H9 (cell line): ENCODE data around the gene TMEM39B. TPM values are rescaled to one million over a fixed set of nuclear protein-coding genes. Genes with fewer than 3 reads are reported as not detected.

ENCODE experiments used
- DNase-seq: peaks from one replicate; pipeline ENCODE4 v3.0.0-alpha.2; 2017
- H2AFZ ChIP-seq: one replicate; pipeline ENCODE4 v1.6.1; 2013; ENCODE audit warnings: mild to moderate bottlenecking, low read length, control low read depth, moderate library complexity
- H2AK5ac ChIP-seq: 2 replicates; pipeline ENCODE4 v1.6.1; 2013; ENCODE audit warnings: low read length, control low read depth, mixed read lengths; ENCODE audit not compliant: insufficient read length
- H2BK120ac ChIP-seq: one replicate; pipeline ENCODE4 v1.6.1; 2013; ENCODE audit warnings: low read depth, mild to moderate bottlenecking, low read length, control low read depth, inconsistent platforms; ENCODE audit not compliant: poor library complexity, severe bottlenecking
- H2BK12ac ChIP-seq: 2 replicates; pipeline ENCODE4 v1.6.1; 2013; ENCODE audit warnings: low read length, control low read depth, mixed read lengths, low read depth; ENCODE audit not compliant: insufficient read length
- H2BK15ac ChIP-seq: 2 replicates; pipeline ENCODE4 v1.6.1; 2013; ENCODE audit warnings: low read depth, low read length, control low read depth
- H2BK20ac ChIP-seq: one replicate; pipeline ENCODE4 v1.6.1; 2013; ENCODE audit warnings: low read depth, mild to moderate bottlenecking, low read length, control low read depth, inconsistent platforms; ENCODE audit not compliant: poor library complexity, severe bottlenecking
- H2BK5ac ChIP-seq: 2 replicates; pipeline ENCODE4 v1.6.1; 2013; ENCODE audit warnings: low read length, control low read depth, mixed read lengths; ENCODE audit not compliant: insufficient read length
- H3K14ac ChIP-seq: 2 replicates; pipeline ENCODE4 v1.6.1; 2013; ENCODE audit warnings: low read length, control low read depth; ENCODE audit not compliant: insufficient read depth
- H3K18ac ChIP-seq: 2 replicates; pipeline ENCODE4 v1.6.1; 2013; ENCODE audit warnings: low read depth, mild to moderate bottlenecking, mixed read lengths, low read length, control low read depth; ENCODE audit not compliant: insufficient read length
- H3K23ac ChIP-seq: 2 replicates; pipeline ENCODE4 v1.6.1; 2013; ENCODE audit warnings: low read length, control low read depth, mixed read lengths, low read depth; ENCODE audit not compliant: insufficient read length
- H3K23me2 ChIP-seq: 2 replicates; pipeline ENCODE4 v1.6.1; 2013; ENCODE audit warnings: low read depth, mild to moderate bottlenecking, mixed read lengths, low read length, control low read depth; ENCODE audit not compliant: insufficient read length, poor library complexity, severe bottlenecking
- H3K27ac ChIP-seq: 2 replicates; pipeline ENCODE4 v1.5.1; 2013; ENCODE audit warnings: low read length, control low read depth, mixed read lengths, low read depth; ENCODE audit not compliant: insufficient read length
- H3K27me3 ChIP-seq: 2 replicates; pipeline ENCODE4 v1.6.1; 2013; ENCODE audit warnings: low read length, control low read depth, inconsistent platforms; ENCODE audit not compliant: insufficient read depth
- H3K4ac ChIP-seq: 2 replicates; pipeline ENCODE4 v1.6.1; 2013; ENCODE audit warnings: low read depth, mild to moderate bottlenecking, control low read depth, inconsistent platforms, low read length, moderate library complexity
- H3K4me1 ChIP-seq: 2 replicates; pipeline ENCODE4 v1.6.1; 2013; ENCODE audit warnings: low read length, control low read depth, inconsistent platforms; ENCODE audit not compliant: insufficient read depth
- H3K4me2 ChIP-seq: 2 replicates; pipeline ENCODE4 v1.6.1; 2013; ENCODE audit warnings: low read length, control low read depth, mixed read lengths; ENCODE audit not compliant: insufficient read length, insufficient read depth
- H3K56ac ChIP-seq: 2 replicates; pipeline ENCODE4 v1.6.1; 2013; ENCODE audit warnings: low read depth, mild to moderate bottlenecking, mixed read lengths, low read length, control low read depth; ENCODE audit not compliant: insufficient read length
- H3K79me1 ChIP-seq: 2 replicates; pipeline ENCODE4 v1.6.1; 2013; ENCODE audit warnings: low read depth, mild to moderate bottlenecking, moderate library complexity, low read length, control low read depth, inconsistent platforms; ENCODE audit not compliant: insufficient read depth, poor library complexity, severe bottlenecking
- H3K79me2 ChIP-seq: 2 replicates; pipeline ENCODE4 v1.6.1; 2013; ENCODE audit warnings: low read length, control low read depth, inconsistent platforms; ENCODE audit not compliant: insufficient read depth
- H3K9ac ChIP-seq: 2 replicates; pipeline ENCODE4 v1.6.1; 2013; ENCODE audit warnings: low read length, control low read depth, mixed read lengths; ENCODE audit not compliant: insufficient read length; ENCODE audit errors: extremely low read depth
- H3K9me3 ChIP-seq: one replicate; pipeline ENCODE4 v1.6.1; 2013; ENCODE audit warnings: low read depth, low read length, inconsistent platforms; ENCODE audit not compliant: control insufficient read depth
- H3T11ph ChIP-seq: one replicate; pipeline ENCODE4 v1.6.1; 2013; ENCODE audit warnings: mild to moderate bottlenecking, low read length, control low read depth, inconsistent platforms
- H4K20me1 ChIP-seq: one replicate; pipeline ENCODE4 v1.6.1; 2013; ENCODE audit not compliant: control insufficient read depth, insufficient read length, insufficient read depth
- H4K5ac ChIP-seq: 2 replicates; pipeline ENCODE4 v1.6.1; 2013; ENCODE audit warnings: low read depth, mild to moderate bottlenecking, mixed read lengths, low read length, control low read depth; ENCODE audit not compliant: insufficient read length
- H4K8ac ChIP-seq: replicated peaks from 2 replicates; pipeline ENCODE4 v1.6.1; 2013; ENCODE audit warnings: low read length, control low read depth, mixed read lengths, low read depth; ENCODE audit not compliant: insufficient read length
- H4K91ac ChIP-seq: 2 replicates; pipeline ENCODE4 v1.6.1; 2013; ENCODE audit warnings: low read depth, mild to moderate bottlenecking, moderate library complexity, mixed read lengths, low read length, control low read depth; ENCODE audit not compliant: insufficient read length
- H3K27ac Mint-ChIP-seq, 3 experiments: 2 replicates in 2 of 3; 3 replicates in 1 of 3; pipeline ENCODE4 v1.8.0; 2020 to 2021; ENCODE audit warnings: mixed read lengths in 3 of 3, mild to moderate bottlenecking in 1 of 3, moderate library complexity in 1 of 3
- H3K27me3 Mint-ChIP-seq: 2 replicates; pipeline ENCODE4 v1.8.0; 2021; ENCODE audit warnings: low read depth, mild to moderate bottlenecking, moderate library complexity, mixed read lengths
- H3K36me3 Mint-ChIP-seq, 3 experiments: 2 replicates in 2 of 3; 3 replicates in 1 of 3; pipeline ENCODE4 v1.8.0; 2020 to 2021; ENCODE audit warnings: low read depth in 3 of 3, mixed read lengths in 3 of 3; ENCODE audit not compliant: insufficient read depth in 1 of 3
- H3K4me1 Mint-ChIP-seq, 2 experiments: 2 replicates each; pipeline ENCODE4 v1.8.0; 2020; ENCODE audit warnings: mixed read lengths in 2 of 2
- H3K4me3 Mint-ChIP-seq, 2 experiments: 2 replicates in 1 of 2; 3 replicates in 1 of 2; pipeline ENCODE4 v1.8.0; 2020 to 2021; ENCODE audit warnings: mild to moderate bottlenecking in 2 of 2, mixed read lengths in 2 of 2, moderate library complexity in 1 of 2
- H3K9me3 Mint-ChIP-seq, 2 experiments: 2 replicates in 1 of 2; 3 replicates in 1 of 2; pipeline ENCODE4 v1.8.0; 2020; ENCODE audit warnings: mild to moderate bottlenecking in 2 of 2, mixed read lengths in 2 of 2, moderate library complexity in 1 of 2
- CTCF ChIP-seq: fragments of 200-600 bp; sonication (generic); conservative IDR thresholded peaks from 3 replicates; pipeline ENCODE4 v1.8.0; 2021; ENCODE audit warnings: antibody characterized with exemption, mild to moderate bottlenecking
- WGBS: extraction: QIAGEN DNeasy Blood & Tissue Kit; methylation state at CpG from one replicate; pipeline ENCODE4 v1.1.7; 2013; ENCODE audit warnings: missing lambda C conversion rate, low lambda C conversion rate, mixed read lengths; ENCODE audit not compliant: insufficient read length; ENCODE audit errors: extremely low coverage; 5-methylcytosine and 5-hydroxymethylcytosine counted together
- total RNA-seq: library from RNA; stranded (reverse); gene quantifications from 2 replicates; pipeline ENCODE4 v1.2.1, GENCODE V29; 2021

TMEM39B gene
- total RNA-seq, 1 experiment from 2014 or later: 27.4 TPM

DNA sequence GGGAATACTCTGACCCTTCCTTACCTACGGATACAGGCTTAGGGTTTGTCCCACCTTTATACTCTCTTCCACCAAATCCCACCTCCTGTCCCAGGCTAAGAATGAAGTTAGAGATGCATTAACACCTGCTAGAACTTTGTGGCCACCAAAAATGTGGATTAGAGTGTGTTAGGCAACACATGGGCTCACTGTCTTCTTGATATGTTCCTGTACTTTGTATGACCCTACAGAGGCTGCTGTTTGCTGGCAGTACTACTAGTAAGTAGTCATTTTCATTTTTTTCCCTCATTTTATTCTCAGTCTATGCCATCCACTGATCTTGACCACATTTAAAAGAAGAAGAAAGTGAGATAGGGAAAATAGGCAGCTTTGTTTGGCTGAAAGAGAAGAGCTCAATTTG is 21.0 kb upstream of the TMEM39B start:
- H3T11ph ChIP-seq: no peak overlapping the region
- H4K20me1 ChIP-seq: peaks cover 3% of the 10 kb centered on the region
- H3K18ac ChIP-seq: no peak overlapping the region
- H2AFZ ChIP-seq: no peak overlapping the region
- no peak overlapping the region for H2AK5ac ChIP-seq
- no peak overlapping the region for H3K56ac ChIP-seq
- no peak overlapping the region for H2BK5ac ChIP-seq
- no peak overlapping the region for H3K4me3 Mint-ChIP-seq
- no peak for TF ChIP-seq CTCF
- H3K23me2 ChIP-seq: no peaks in the 10 kb centered on the region
- no peak for DNase-seq
- H2BK15ac ChIP-seq: no peak overlapping the region
- no peaks in the 10 kb centered on the region for H3K27me3 ChIP-seq
- H2BK20ac ChIP-seq: no peak overlapping the region
- H3K27ac Mint-ChIP-seq: no peak overlapping the region
- no peak overlapping the region for H3K14ac ChIP-seq
- no peaks in the 10 kb centered on the region for H3K27me3 Mint-ChIP-seq
- no peak overlapping the region for H4K91ac ChIP-seq
- H3K79me1 ChIP-seq: peaks cover 2% of the 10 kb centered on the region
- no peak overlapping the region for H2BK12ac ChIP-seq
- H4K5ac ChIP-seq: no peak overlapping the region
- no peak overlapping the region for H3K4me2 ChIP-seq
- no peak overlapping the region for H2BK120ac ChIP-seq
- no peak overlapping the region for H3K23ac ChIP-seq
- no peaks in the 10 kb centered on the region for H3K9me3 Mint-ChIP-seq
- H3K9me3 ChIP-seq: no peaks in the 10 kb centered on the region
- H3K9ac ChIP-seq: no peak overlapping the region
- peaks cover 47 to 83% (median 70%) of the 10 kb centered on the region in 3 experiments for H3K36me3 Mint-ChIP-seq
- WGBS: no CpG with 5 or more reads among the region's 1 CpG
- 0 out of 2 replicates have a peak, but pooled peaks cover 2% of the 10 kb centered on the region for H3K79me2 ChIP-seq
- H3K27ac ChIP-seq: no peak overlapping the region
- H3K4me1 ChIP-seq: no peaks in the 10 kb centered on the region
- H3K4ac ChIP-seq: no peak overlapping the region
- H4K8ac ChIP-seq: no peak overlapping the region
- H3K4me1 Mint-ChIP-seq: no peaks in the 10 kb centered on the region
